Stimulated activated naive CD4-positive, alpha-beta T cell (primary cell): ENCODE results near the gene IFITM5.
A peak's percentile ranks its signal among the peaks of the same experiment; 100 is the strongest.

ENCODE experiments used
- DNase-seq, 6 experiments: peaks; one replicate each; lab custom pipeline; 2025; lab: John Stamatoyannopoulos, UW

The IFITM5 gene

GRCh38 chr11:284105-285020, 15.0 kb downstream of the IFITM5 start:
- no peak for DNase-seq

DNA sequence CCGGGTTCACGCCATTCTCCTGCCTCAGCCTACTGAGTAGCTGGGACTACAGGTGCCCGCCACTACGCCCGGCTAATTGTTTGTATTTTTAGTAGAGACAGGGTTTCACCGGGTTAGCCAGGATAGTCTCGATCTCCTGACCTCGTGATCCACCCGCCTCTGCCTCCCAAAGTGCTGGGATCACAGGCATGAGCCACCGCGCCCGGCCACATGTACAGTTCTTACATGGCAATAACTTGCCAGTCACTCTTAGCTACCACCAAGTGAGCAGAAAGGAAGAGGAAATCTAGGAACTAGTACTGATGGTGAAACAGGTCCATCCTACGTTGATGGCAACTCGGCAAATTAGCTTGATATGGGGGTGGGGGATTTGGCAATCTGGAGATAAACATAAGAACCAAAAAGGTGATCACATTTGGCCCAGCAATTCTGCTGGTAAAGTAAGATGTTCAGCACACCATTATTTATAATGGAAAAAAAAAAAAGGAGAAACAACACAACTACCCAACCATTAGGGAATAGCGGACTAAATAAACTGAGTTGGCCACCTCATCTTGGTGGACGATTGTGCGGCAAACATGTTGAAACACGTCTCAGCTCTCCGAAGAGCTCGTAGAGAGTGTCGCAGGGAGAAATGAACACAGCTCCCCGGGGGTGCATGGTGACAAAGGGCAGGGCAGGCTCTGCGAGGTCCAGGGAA, 15.8 kb downstream of the IFITM5 start:
- no peak for DNase-seq

- no peak for DNase-seq
These were observed 16.5 kb downstream of the IFITM5 start for GRCh38 chr11:282630-283360.

DNA sequence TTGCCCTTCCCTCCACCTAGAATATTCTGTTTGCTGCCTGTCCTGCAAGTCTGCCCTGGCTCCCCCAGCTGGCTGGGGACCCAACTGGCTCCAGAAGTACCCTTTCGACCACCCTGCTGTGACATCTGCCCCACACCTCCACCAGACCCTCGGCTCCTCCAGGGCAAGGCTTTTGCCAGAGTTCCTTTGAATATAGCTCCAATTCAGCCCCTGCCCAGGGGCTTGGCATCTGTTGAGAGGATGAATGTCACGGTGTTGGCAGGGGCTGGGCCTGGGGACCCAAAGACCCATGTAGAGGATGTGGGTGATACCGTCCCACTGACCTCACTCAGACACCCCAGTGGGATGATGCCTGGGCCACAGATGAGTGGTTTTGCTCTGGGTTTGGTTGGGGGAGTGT, 17.2 kb downstream of the IFITM5 start:
- DNase-seq = no peak

DNA sequence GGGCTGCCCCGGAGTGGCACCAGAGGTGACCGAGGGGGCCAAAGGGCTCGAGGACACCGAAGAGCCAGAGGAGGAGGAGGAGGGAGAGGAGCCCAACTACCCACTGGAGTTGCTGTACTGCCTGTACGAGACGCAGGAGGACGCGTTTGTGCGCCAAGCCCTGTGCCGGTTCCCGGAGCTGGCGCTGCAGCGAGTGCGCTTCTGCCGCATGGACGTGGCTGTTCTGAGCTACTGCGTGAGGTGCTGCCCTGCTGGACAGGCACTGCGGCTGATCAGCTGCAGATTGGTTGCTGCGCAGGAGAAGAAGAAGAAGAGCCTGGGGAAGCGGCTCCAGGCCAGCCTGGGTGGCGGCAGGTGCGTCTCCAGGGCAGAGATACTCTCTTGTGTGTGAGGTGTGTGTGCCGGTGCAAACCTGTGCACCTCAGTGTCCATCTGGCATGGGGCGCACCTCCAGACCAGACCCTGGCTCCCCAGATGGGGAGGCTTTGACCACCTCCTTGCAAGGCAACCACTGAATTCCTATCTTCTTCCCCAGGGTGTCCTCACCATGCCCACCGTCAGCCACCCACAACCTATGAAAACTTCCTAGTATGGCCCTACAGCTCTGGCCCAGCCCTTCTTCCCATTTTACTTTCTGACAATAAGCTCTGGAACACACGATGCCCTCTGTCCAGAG, 17.7 kb downstream of the IFITM5 start:
- DNase-seq = peak in 2 of 6 experiments; percentile 55 to 69

DNA sequence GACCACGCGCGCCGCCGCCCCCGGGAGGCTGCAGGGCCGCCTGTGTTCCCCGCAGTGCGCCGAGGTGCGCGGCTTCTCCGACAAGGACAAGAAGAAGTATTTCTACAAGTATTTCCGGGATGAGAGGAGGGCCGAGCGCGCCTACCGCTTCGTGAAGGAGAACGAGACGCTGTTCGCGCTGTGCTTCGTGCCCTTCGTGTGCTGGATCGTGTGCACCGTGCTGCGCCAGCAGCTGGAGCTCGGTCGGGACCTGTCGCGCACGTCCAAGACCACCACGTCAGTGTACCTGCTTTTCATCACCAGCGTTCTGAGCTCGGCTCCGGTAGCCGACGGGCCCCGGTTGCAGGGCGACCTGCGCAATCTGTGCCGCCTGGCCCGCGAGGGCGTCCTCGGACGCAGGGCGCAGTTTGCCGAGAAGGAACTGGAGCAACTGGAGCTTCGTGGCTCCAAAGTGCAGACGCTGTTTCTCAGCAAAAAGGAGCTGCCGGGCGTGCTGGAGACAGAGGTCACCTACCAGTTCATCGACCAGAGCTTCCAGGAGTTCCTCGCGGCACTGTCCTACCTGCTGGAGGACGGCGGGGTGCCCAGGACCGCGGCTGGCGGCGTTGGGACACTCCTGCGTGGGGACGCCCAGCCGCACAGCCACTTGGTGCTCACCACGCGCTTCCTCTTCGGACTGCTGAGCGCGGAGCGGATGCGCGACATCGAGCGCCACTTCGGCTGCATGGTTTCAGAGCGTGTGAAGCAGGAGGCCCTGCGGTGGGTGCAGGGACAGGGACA, 18.4 kb downstream of the IFITM5 start:
- DNase-seq = peak in 4 of 6 experiments; percentile 27 to 78 (median 54)

DNA sequence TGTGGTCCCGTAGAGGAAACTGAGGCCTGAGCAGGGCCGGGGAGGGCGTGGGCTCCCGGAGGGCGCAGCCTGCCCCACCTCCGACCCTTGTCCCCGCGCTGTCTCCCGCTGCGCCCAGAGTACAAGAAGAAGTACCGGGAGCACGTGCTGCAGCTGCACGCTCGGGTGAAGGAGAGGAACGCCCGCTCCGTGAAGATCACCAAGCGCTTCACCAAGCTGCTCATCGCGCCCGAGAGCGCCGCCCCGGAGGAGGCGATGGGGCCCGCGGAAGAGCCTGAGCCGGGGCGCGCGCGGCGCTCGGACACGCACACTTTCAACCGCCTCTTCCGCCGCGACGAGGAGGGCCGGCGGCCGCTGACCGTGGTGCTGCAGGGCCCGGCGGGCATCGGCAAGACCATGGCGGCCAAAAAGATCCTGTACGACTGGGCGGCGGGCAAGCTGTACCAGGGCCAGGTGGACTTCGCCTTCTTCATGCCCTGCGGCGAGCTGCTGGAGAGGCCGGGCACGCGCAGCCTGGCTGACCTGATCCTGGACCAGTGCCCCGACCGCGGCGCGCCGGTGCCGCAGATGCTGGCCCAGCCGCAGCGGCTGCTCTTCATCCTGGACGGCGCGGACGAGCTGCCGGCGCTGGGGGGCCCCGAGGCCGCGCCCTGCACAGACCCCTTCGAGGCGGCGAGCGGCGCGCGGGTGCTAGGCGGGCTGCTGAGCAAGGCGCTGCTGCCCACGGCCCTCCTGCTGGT, 19.2 kb downstream of the IFITM5 start:
- peak in 4 of 6 experiments; percentile 40 to 56 (median 47) for DNase-seq

DNA sequence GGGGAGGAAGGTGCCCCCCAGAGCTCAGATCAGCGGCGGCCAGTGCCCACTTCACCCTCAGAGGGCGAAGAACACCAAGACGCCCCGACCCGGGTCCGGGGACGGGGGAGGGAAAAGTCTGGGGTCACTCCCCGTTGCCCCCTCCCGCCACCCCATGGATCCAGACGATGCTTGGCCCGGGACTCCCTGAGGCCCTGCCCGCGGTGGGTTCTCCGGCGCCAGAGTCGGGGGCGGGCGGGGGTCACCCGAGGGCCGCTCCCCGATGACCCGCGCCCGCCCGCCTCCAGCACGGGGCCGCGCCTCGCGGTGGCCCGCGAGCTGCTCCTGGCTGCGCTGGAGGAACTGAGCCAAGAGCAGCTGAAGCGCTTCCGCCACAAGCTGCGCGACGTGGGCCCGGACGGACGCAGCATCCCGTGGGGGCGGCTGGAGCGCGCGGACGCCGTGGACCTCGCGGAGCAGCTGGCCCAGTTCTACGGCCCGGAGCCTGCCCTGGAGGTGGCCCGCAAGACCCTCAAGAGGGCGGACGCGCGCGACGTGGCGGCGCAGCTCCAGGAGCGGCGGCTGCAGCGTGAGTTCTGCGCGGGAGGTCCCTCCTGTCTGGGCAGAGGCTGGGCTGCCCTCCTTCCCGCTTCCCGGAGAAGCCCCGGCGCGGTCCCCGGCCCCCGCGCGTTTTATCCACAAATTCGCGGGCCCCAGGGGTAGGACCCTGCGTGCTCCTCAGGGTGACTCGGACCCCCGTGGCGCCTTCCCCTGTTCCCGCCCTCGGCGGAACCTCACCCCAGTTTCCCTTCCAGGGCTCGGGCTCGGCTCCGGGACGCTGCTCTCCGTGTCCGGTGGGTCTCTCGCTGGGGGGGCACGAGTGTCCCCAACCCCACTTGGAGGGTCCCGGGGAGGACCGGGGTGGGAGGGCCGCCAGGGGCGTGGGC, 20.0 kb downstream of the IFITM5 start:
- DNase-seq = peak in 2 of 6 experiments; percentile 31 to 53

- DNase-seq = no peak
These were observed 21.1 kb downstream of the IFITM5 start, which contains the start of gene NLRP6 for GRCh38 chr11:278001-278951. Gene NLRP6 (plus strand): TSS chr11:278407. CDS start chr11:278570, 163 bp downstream.

GRCh38 chr11:276219-276618, 23.1 kb downstream of the IFITM5 start:
- DNase-seq = no peak

DNA sequence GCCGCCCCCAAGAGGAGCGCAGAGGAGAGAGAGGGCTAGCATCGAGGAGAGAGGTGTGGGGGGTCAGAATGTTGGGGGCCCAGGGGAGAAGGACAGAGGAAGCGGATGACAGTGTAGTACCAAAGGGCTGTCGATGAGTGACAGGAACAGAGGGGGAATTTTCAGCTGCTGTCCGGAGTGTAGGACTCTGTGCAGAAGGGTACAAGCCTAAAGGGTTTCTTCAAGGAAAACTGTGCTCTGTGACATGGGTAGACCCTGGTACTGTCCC, 26.5 kb downstream of the IFITM5 start:
- no peak for DNase-seq

- no peak for DNase-seq
These were observed 27.0 kb downstream of the IFITM5 start for GRCh38 chr11:272195-272930.

- DNase-seq = no peak
These were observed 28.0 kb downstream of the IFITM5 start for GRCh38 chr11:271319-271715.

DNA sequence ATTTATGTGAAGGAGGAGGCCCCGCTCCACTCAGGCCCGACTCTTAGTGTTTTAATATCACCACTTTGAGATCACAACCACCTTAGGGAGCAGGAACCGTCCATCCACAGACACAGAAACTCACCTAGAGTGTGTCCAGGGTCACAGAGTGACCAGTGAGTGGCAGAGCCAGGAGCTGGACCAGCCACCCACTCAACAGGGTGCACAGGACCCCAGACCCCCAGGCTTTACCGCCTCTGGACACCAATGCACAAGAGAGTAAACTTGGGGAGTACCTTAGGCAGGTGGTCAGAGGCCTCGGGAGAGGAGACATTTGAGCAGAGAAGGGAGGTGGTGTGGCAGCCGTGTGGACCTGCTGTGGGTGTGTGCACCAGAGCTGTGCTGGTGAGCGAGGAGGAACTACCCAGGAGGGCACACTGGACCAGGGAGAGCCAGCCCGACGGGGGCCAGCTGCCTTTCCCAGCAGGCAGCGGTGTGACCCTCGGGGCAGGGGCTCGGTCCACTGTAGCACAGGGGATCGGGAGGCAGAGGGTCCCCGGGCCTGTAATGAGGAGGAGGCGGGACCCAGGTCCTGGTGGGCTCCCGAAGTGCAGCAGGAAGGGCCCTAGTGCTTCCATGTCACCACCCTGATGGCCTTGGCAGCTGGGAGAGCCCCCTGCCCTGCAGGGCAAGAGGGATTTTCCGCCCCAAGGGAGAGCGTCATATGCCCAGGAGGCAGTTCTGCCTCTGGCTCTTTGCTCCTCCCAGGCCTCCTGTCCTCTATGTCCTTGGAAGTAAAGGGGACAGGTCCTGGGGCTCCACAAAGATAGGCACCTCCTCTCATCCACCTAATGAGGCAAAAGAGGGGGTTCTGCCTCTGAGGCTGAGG, 28.6 kb downstream of the IFITM5 start:
- DNase-seq = no peak

GRCh38 chr11:269146-269890, 30.0 kb downstream of the IFITM5 start:
- DNase-seq = peak; percentile 35 to 94 (median 74)

DNA sequence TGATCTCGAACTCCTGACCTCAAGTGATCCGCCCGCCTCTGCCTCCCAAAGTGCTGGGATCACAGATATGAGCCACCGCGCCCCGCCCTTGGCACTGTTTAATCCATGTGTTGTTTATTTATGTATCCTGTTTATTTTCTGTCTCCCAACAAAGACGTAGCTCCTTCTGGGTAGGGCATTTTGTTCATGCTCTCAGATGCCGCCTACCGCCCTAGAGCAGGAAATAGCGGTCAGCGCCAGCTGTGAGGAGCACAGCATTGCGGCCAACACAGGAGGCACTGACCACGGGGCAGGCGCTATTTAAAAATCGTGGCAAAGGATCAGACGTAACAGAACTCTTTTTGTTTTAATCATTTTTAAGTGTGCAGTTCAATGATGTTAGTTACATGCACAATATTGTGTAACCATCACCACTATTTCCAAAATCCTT, 30.6 kb downstream of the IFITM5 start:
- peak in 5 of 6 experiments; percentile 31 to 78 (median 56) for DNase-seq
